Endothelial cell of umbilical vein (primary cell): ENCODE data around the gene SGCD. TPM values are rescaled to one million over a fixed set of nuclear protein-coding genes. Genes with fewer than 3 reads are reported as not detected.

ENCODE experiments used
- BruUV-seq: library from RNA; stranded (reverse); fragments of 400-500 nt; replicated peaks from 2 replicates; lab custom pipeline; 2021; lab: Mats Ljungman, UMichigan
- CTCF ChIA-PET: fragments of 300-600, 350-600 bp; sonication (Branson Sonifier 250); formaldehyde crosslinking; loops from one replicate; lab custom pipeline; 2021; ENCODE audit warnings: antibody characterized with exemption, inconsistent platforms; lab: Charles Lee
- POLR2A ChIA-PET: fragments of 300-600, 350-600 bp; sonication (Branson Sonifier 250); formaldehyde crosslinking; loops from one replicate; lab custom pipeline; 2021; ENCODE audit warnings: antibody characterized with exemption, inconsistent platforms; lab: Charles Lee
- DNase-seq: peaks from one replicate; pipeline ENCODE4 v3.0.0-alpha.2; 2011; ENCODE audit warnings: low read depth, low spot score
- FAIRE-seq: peaks from 2 replicates; lab custom pipeline; 2011; peaks lifted over from hg19 to GRCh38; lab: Jason Lieb, UNC
- H2AFZ ChIP-seq: 2 replicates; pipeline ENCODE4 v1.6.0; 2012; ENCODE audit warnings: low read depth, low read length, control low read depth, inconsistent platforms
- H3K27ac ChIP-seq: 2 replicates; pipeline ENCODE4 v1.5.1; 2011; ENCODE audit warnings: low read depth, mild to moderate bottlenecking, control low read depth, low read length, moderate library complexity; ENCODE audit not compliant: insufficient read depth
- H3K27me3 ChIP-seq, 2 experiments: 2 replicates each; pipeline versions ENCODE4 v1.6.0 to v1.6.1; 2011; ENCODE audit warnings: low read length in 2 of 2, mixed read lengths in 1 of 2; ENCODE audit not compliant: control insufficient read depth in 2 of 2, insufficient read depth in 2 of 2
- H3K36me3 ChIP-seq, 2 experiments: 2 replicates in 1 of 2; 3 replicates in 1 of 2; pipeline ENCODE4 v1.5.1; 2011; ENCODE audit warnings: low read length in 2 of 2, mild to moderate bottlenecking in 1 of 2, moderate library complexity in 1 of 2; ENCODE audit not compliant: control insufficient read depth in 2 of 2, insufficient read depth in 2 of 2; ENCODE audit errors: extremely low read depth in 1 of 2
- H3K4me1 ChIP-seq: 3 replicates; pipeline ENCODE4 v1.5.1; 2011; ENCODE audit warnings: mild to moderate bottlenecking, low read length; ENCODE audit not compliant: control insufficient read depth, insufficient read depth; ENCODE audit errors: extremely low read depth
- H3K4me2 ChIP-seq: 2 replicates; pipeline ENCODE4 v1.6.1; 2011; ENCODE audit warnings: low read length, control low read depth, mixed read lengths; ENCODE audit not compliant: insufficient read depth
- H3K4me3 ChIP-seq, 3 experiments: fragments of 200-600 bp in 1 of 3; sonication (generic), shearing (Covaris generic) in 1 of 3; replicated peaks in 1 of 3; 2 replicates each; pipeline ENCODE4 v1.5.1; 2011 to 2016; ENCODE audit warnings: control low read depth in 3 of 3, low read length in 3 of 3, mild to moderate bottlenecking in 2 of 3, inconsistent platforms in 1 of 3, low read depth in 1 of 3, moderate library complexity in 1 of 3; ENCODE audit not compliant: insufficient read depth in 1 of 3
- H3K79me2 ChIP-seq: 2 replicates; pipeline ENCODE4 v1.6.0; 2012; ENCODE audit warnings: low read length, inconsistent platforms; ENCODE audit not compliant: control insufficient read depth, insufficient read depth
- H3K9ac ChIP-seq: replicated peaks from 2 replicates; pipeline ENCODE3; 2011; ENCODE audit warnings: low read length, control low read depth; ENCODE audit not compliant: insufficient read depth; ENCODE audit errors: extremely low read depth
- H3K9me1 ChIP-seq: replicated peaks from 3 replicates; pipeline ENCODE4 v1.6.0; 2011; ENCODE audit warnings: mild to moderate bottlenecking, low read length; ENCODE audit not compliant: control insufficient read depth, insufficient read depth; ENCODE audit errors: extremely low read depth
- H3K9me3 ChIP-seq: replicated peaks from 2 replicates; pipeline ENCODE4 v1.5.1; 2012; ENCODE audit warnings: low read length, inconsistent platforms; ENCODE audit not compliant: control insufficient read depth, insufficient read depth
- H4K20me1 ChIP-seq: replicated peaks from 2 replicates; pipeline ENCODE3; 2011; ENCODE audit warnings: mild to moderate bottlenecking, low read length; ENCODE audit not compliant: control insufficient read depth, insufficient read depth; ENCODE audit errors: extremely low read depth
- EZH2 ChIP-seq: IDR thresholded peaks from 2 replicates; pipeline ENCODE4 v1.6.1; 2012; ENCODE audit warnings: borderline replicate concordance, low read depth, mild to moderate bottlenecking, moderate library complexity, low read length, inconsistent platforms; ENCODE audit not compliant: severe bottlenecking
- FOS ChIP-seq: IDR thresholded peaks from 2 replicates; pipeline ENCODE4 v1.6.1; 2011; ENCODE audit warnings: mild to moderate bottlenecking, low read length, moderate library complexity, borderline replicate concordance; ENCODE audit not compliant: insufficient read depth
- GATA2 ChIP-seq: IDR thresholded peaks from 2 replicates; pipeline ENCODE4 v1.7.0; 2011; ENCODE audit warnings: low read depth, mild to moderate bottlenecking, moderate library complexity, mixed read lengths, low read length; ENCODE audit not compliant: insufficient read length, insufficient read depth
- JUN ChIP-seq: IDR thresholded peaks from 2 replicates; pipeline ENCODE4 v1.6.1; 2011; ENCODE audit warnings: borderline replicate concordance, low read depth; ENCODE audit not compliant: insufficient read length, insufficient read depth
- MYC ChIP-seq: IDR thresholded peaks from one replicate; pipeline ENCODE4 v1.6.1; 2011; ENCODE audit warnings: mild to moderate bottlenecking, low read depth, low read length
- POLR2A ChIP-seq: IDR thresholded peaks from 2 replicates; pipeline ENCODE4 v1.6.1; 2012; ENCODE audit warnings: low read depth, mild to moderate bottlenecking, control low read depth, low read length
- POLR2AphosphoS5 ChIP-seq: IDR thresholded peaks from 2 replicates; pipeline ENCODE4 v1.6.1; 2012; ENCODE audit warnings: low read depth, mild to moderate bottlenecking, control low read depth, low read length, moderate library complexity; ENCODE audit not compliant: insufficient read depth
- dilution Hi-C: fragments of 300-500 bp; cut with MboI; formaldehyde crosslinking; loops from one replicate; pipeline ENCODE4 v1.15.0; 2019; ENCODE audit warnings: low sequenced_read_pairs; ENCODE audit not compliant: extremely low pct_ligation_motif_present
- intact Hi-C: fragments of 100-400 bp; cut with micrococcal nuclease; formaldehyde crosslinking; loops from one replicate; pipeline ENCODE4 v1.10.0; 2022
- polyA plus RNA-seq, 4 experiments: library from polyadenylated mRNA; depleted of rRNA in 3 of 4; stranded (reverse) in 3 of 4; unstranded in 1 of 4; fragments of >200 nt; gene quantifications; 2 replicates each; pipeline versions ENCODE4 v1.2.1 to v1.2.3, GENCODE V29; 2011 to 2012; ENCODE audit warnings: missing spikeins in 1 of 4
- total RNA-seq: library from RNA; stranded (reverse); gene quantifications from 2 replicates; pipeline ENCODE4 v1.2.3, GENCODE V29; 2021
- TF ChIP-seq, protein P1 (sequence below), 2 donors: IDR thresholded peaks; 1 replicate in 1 of 2; 2 replicates in 1 of 2; pipeline ENCODE4 v1.5.1; 2011; ENCODE audit warnings: low read length in 2 of 2, mild to moderate bottlenecking in 2 of 2, moderate library complexity in 2 of 2, control low read depth in 1 of 2, inconsistent platforms in 1 of 2, low read depth in 1 of 2; ENCODE audit not compliant: insufficient read depth in 1 of 2; ENCODE audit errors: extremely low read depth in 1 of 2
- TF ChIP-seq, protein P2 (sequence below): IDR thresholded peaks from 2 replicates; pipeline ENCODE4 v1.6.1; 2011; ENCODE audit not compliant: insufficient read depth, insufficient read length

SGCD gene
- total and polyA plus RNA-seq, 2 donors (not counting 3 experiments of a cell fraction or from before 2014, with no cell fraction given), result not detected

DNA sequence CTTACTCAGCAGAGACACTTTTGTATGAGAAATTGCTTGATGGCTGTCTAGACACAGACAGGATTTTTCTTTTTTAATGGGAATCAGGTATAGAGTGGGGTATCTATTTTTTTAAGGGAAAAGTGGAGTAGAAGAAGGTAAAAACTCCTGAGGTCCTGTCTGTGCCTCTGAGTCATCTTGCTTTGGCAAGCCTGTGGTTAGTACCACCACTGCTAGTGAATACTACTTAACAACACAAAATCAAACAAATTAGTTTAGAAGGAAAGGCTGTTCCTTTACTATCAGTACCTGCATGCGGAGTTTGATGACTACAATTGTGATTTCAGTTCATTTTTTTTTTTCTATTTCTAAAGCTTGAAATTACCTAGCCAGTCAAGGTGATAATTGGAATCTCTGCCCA, 372.2 kb downstream of the SGCD start:
- ChIA-PET CTCF (no interaction called here), POLR2A (no interaction called here)
- TF ChIP-seq POLR2A (no peak), POLR2AphosphoS5 (no peak)
- Histone ChIP-seq H3K27me3 (no peaks in the 10 kb centered on the region), H3K9ac (no peak overlapping the region), H3K4me2 (no peak overlapping the region), H3K36me3 (no peaks in the 10 kb centered on the region), H2AFZ (no peak overlapping the region), H3K79me2 (no peaks in the 10 kb centered on the region), H3K27ac (no peak overlapping the region), H3K9me3 (peaks cover 2% of the 10 kb centered on the region), H4K20me1 (no peaks in the 10 kb centered on the region), H3K4me1 (no peaks in the 10 kb centered on the region), H3K4me3 (no peak overlapping the region), H3K9me1 (no peaks in the 10 kb centered on the region)
- no TSS peak for BruUV-seq
- dilution Hi-C loops, result no loop called here
- FAIRE-seq, result no peak
- intact Hi-C loops, result no loop called here
- no peak for DNase-seq

DNA sequence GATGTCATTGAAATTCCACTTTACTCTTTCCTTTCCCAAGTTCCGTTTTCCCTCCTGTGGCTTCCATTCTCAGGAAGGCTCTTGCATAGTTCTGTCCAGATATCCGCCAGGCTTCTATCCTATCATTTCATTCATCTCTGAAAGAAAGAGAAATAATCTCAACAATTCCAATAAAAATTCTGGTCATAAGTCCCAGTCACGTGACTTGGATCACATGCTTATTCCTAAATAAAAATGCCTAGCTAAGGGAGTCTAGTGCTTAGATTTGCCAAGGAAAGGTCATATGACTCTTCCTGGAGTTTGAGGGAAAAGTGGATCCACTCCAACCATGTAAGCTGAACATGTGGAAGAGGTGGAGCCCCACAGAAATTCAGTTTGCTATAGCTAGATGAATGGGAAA, 377.2 kb downstream of the SGCD start:
- CTCF ChIA-PET, result no interaction called here
- H3K27me3 ChIP-seq, result no peaks in the 10 kb centered on the region
- no peak for TF ChIP-seq POLR2A
- no peak for TF ChIP-seq JUN
- no peak for TF ChIP-seq EZH2
- TF ChIP-seq GATA2, result no peak
- TF ChIP-seq MYC, result no peak
- TF ChIP-seq, protein P1, sequence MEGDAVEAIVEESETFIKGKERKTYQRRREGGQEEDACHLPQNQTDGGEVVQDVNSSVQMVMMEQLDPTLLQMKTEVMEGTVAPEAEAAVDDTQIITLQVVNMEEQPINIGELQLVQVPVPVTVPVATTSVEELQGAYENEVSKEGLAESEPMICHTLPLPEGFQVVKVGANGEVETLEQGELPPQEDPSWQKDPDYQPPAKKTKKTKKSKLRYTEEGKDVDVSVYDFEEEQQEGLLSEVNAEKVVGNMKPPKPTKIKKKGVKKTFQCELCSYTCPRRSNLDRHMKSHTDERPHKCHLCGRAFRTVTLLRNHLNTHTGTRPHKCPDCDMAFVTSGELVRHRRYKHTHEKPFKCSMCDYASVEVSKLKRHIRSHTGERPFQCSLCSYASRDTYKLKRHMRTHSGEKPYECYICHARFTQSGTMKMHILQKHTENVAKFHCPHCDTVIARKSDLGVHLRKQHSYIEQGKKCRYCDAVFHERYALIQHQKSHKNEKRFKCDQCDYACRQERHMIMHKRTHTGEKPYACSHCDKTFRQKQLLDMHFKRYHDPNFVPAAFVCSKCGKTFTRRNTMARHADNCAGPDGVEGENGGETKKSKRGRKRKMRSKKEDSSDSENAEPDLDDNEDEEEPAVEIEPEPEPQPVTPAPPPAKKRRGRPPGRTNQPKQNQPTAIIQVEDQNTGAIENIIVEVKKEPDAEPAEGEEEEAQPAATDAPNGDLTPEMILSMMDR (IDR thresholded peaks at IDR 0.05; ENCODE audit: extremely low read depth in 1 of 2, insufficient read depth in 1 of 2, low read depth in 1 of 2, low read length in 2 of 2), result no peak
- TF ChIP-seq FOS, result no peak
- TF ChIP-seq POLR2AphosphoS5, result no peak
- TF ChIP-seq, protein P2, sequence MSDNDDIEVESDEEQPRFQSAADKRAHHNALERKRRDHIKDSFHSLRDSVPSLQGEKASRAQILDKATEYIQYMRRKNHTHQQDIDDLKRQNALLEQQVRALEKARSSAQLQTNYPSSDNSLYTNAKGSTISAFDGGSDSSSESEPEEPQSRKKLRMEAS, result no peak
- no peak overlapping the region for H3K4me2 ChIP-seq
- H3K36me3 ChIP-seq, result no peaks in the 10 kb centered on the region
- intact Hi-C loops, result no loop called here
- H4K20me1 ChIP-seq, result no peaks in the 10 kb centered on the region
- no peak for FAIRE-seq
- H2AFZ ChIP-seq, result no peak overlapping the region
- no peak for DNase-seq
- POLR2A ChIA-PET, result no interaction called here
- no peaks in the 10 kb centered on the region for H3K4me1 ChIP-seq
- no peaks in the 10 kb centered on the region for H3K79me2 ChIP-seq
- H3K9me1 ChIP-seq, result no peaks in the 10 kb centered on the region
- no peak overlapping the region for H3K4me3 ChIP-seq
- dilution Hi-C loops, result no loop called here
- no TSS peak for BruUV-seq
- no peak overlapping the region for H3K27ac ChIP-seq
- H3K9me3 ChIP-seq, result peaks cover 7% of the 10 kb centered on the region
- no peak overlapping the region for H3K9ac ChIP-seq
